ENCODE measurements around the gene ZNF423. TPM values are rescaled to one million over a fixed set of nuclear protein-coding genes. Genes with fewer than 3 reads are reported as not detected.

The ZNF423 gene
- total RNA-seq, 4 donors from 2014 or later: 4.1 to 20.2 (median 10.3) TPM

- TF ChIP-seq CTCF (IDR thresholded peaks at IDR 0.05; ENCODE audit: low read depth): no peak
These were observed 372.1 kb downstream of the ZNF423 start for GRCh38 chr16:49483651-49484450.

- TF ChIP-seq CTCF (IDR thresholded peaks at IDR 0.05; ENCODE audit: low read depth): no peak
These were observed 372.7 kb downstream of the ZNF423 start for GRCh38 chr16:49483251-49483650.

GRCh38 chr16:49482690-49483089 is 373.2 kb downstream of the ZNF423 start:
- no peak for TF ChIP-seq CTCF (IDR thresholded peaks at IDR 0.05; ENCODE audit: low read depth)

- TF ChIP-seq CTCF (IDR thresholded peaks at IDR 0.05; ENCODE audit: low read depth): no peak
These were observed 377.3 kb downstream of the ZNF423 start for GRCh38 chr16:49478616-49479015.

- TF ChIP-seq CTCF (IDR thresholded peaks at IDR 0.05; ENCODE audit: low read depth): no peak
These were observed 377.8 kb downstream of the ZNF423 start for GRCh38 chr16:49478107-49478506.

GRCh38 chr16:49477250-49477895 is 378.5 kb downstream of the ZNF423 start:
- TF ChIP-seq CTCF (IDR thresholded peaks at IDR 0.05; ENCODE audit: low read depth): no peak

- TF ChIP-seq CTCF (IDR thresholded peaks at IDR 0.05; ENCODE audit: low read depth): no peak
These were observed 381.2 kb downstream of the ZNF423 start for GRCh38 chr16:49474741-49475140.

All from subcutaneous adipose tissue (tissue), 4 donors.